ENCODE data around the gene ANKRD63. TPM values are rescaled to one million over a fixed set of nuclear protein-coding genes. Genes with fewer than 3 reads are reported as not detected.

ANKRD63 gene
- total and polyA plus RNA-seq, 4 donors: not detected

DNA sequence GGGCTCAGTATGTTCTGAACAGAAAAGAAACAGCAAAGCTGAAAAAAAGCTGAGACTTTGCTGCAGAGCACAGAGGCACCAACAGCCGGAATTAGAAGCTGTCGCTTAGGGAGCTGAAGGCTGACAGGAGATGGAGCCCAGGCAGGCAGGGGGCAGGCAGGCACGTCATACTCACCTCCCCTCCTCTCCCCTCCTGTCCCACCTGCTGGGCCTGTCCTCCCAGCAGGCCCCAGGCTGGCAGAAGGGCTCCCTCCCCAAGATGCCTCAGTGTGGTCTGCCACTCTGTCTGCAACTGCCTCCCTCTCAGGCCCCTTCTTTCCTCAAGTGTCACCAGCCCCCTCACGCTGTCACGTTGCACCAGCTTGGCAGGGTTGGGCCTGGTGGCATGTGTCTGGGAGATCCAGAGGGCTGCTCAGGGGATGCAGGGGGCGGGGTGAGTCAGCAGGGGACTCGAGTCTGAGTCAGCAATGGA lies 3.2 kb upstream of the ANKRD63 start:
- Histone ChIP-seq H3K27me3 (ENCODE audit: control insufficient read depth in 4 of 4, insufficient read depth in 4 of 4, low read length in 3 of 4) (peaks cover 0 to 3% (median under 1%) of the 10 kb centered on the region in 4 donors), H3K27ac (ENCODE audit: low read depth in 1 of 2, low read length in 2 of 2) (no peak overlapping the region), H3K9ac (ENCODE audit: low read depth in 1 of 2, low read length in 2 of 2) (no peak overlapping the region), H3K4me1 (ENCODE audit: control insufficient read depth in 4 of 4, insufficient read depth in 4 of 4, low read length in 3 of 4) (peaks cover 8 to 34% (median 19%) of the 10 kb centered on the region in 4 donors), H3K9me3 (ENCODE audit: control insufficient read depth in 4 of 4, low read length in 3 of 4) (no peaks in the 10 kb centered on the region), H3K36me3 (ENCODE audit: control insufficient read depth in 4 of 4, insufficient read depth in 3 of 4, low read depth in 1 of 4, low read length in 3 of 4) (no peaks in the 10 kb centered on the region), H3K4me3 (ENCODE audit: low read depth in 1 of 3, low read length in 3 of 3) (no peak overlapping the region)
- no peak for DNase-seq (ENCODE audit: low spot score)
- 88% methylated on average over 7 of the region's 7 CpGs for WGBS
- TF ChIP-seq FOXA1 (IDR thresholded peaks at IDR 0.05) (no peak), GABPA (IDR thresholded peaks at IDR 0.05 in 1 of 2, conservative IDR thresholded peaks at IDR 0.05 in 1 of 2) (no peak)

DNA sequence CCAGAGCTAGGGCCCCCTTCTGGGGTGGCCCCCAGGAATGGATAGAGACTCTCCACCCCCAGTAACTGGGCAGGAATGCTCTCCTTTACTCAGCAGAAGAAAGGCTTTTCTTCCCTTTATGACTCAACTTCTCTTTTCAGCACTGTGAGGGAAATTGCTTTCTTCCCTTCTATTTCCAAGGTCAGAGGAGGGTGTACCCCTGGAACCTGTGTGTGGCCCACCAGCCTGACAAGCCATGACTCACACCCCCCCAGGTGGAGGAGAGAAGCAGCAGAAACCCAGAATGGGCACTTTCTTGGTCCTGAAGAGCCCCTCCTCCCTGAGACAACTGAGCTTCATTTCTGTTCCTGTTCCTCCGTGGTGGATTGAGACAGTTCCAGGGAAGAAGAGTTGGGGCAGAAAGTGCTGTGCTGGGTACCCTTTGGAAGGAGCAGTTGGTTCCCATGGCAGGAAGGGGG lies 2.7 kb upstream of the ANKRD63 start:
- DNase-seq (ENCODE audit: low spot score): no peak
- no peak overlapping the region for H3K9ac ChIP-seq (ENCODE audit: low read depth in 1 of 2, low read length in 2 of 2)
- WGBS: 57% methylated on average over 1 of the region's 1 CpG
- peaks cover 6 to 31% (median 18%) of the 10 kb centered on the region in 4 donors for H3K4me1 ChIP-seq (ENCODE audit: control insufficient read depth in 4 of 4, insufficient read depth in 4 of 4, low read length in 3 of 4)
- no peak for TF ChIP-seq JUND (IDR thresholded peaks at IDR 0.05)
- TF ChIP-seq, protein P1, sequence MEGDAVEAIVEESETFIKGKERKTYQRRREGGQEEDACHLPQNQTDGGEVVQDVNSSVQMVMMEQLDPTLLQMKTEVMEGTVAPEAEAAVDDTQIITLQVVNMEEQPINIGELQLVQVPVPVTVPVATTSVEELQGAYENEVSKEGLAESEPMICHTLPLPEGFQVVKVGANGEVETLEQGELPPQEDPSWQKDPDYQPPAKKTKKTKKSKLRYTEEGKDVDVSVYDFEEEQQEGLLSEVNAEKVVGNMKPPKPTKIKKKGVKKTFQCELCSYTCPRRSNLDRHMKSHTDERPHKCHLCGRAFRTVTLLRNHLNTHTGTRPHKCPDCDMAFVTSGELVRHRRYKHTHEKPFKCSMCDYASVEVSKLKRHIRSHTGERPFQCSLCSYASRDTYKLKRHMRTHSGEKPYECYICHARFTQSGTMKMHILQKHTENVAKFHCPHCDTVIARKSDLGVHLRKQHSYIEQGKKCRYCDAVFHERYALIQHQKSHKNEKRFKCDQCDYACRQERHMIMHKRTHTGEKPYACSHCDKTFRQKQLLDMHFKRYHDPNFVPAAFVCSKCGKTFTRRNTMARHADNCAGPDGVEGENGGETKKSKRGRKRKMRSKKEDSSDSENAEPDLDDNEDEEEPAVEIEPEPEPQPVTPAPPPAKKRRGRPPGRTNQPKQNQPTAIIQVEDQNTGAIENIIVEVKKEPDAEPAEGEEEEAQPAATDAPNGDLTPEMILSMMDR (IDR thresholded peaks at IDR 0.05; ENCODE audit: low read depth, low read length, missing input control): no peak
- TF ChIP-seq GABPA (IDR thresholded peaks at IDR 0.05 in 1 of 2, conservative IDR thresholded peaks at IDR 0.05 in 1 of 2): no peak
- no peak for TF ChIP-seq HNF4G (IDR thresholded peaks at IDR 0.05)
- TF ChIP-seq, protein P2, sequence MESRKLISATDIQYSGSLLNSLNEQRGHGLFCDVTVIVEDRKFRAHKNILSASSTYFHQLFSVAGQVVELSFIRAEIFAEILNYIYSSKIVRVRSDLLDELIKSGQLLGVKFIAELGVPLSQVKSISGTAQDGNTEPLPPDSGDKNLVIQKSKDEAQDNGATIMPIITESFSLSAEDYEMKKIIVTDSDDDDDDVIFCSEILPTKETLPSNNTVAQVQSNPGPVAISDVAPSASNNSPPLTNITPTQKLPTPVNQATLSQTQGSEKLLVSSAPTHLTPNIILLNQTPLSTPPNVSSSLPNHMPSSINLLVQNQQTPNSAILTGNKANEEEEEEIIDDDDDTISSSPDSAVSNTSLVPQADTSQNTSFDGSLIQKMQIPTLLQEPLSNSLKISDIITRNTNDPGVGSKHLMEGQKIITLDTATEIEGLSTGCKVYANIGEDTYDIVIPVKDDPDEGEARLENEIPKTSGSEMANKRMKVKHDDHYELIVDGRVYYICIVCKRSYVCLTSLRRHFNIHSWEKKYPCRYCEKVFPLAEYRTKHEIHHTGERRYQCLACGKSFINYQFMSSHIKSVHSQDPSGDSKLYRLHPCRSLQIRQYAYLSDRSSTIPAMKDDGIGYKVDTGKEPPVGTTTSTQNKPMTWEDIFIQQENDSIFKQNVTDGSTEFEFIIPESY (IDR thresholded peaks at IDR 0.05): no peak
- no peak for TF ChIP-seq TAF1 (conservative IDR thresholded peaks at IDR 0.05)
- TF ChIP-seq, protein P3, sequence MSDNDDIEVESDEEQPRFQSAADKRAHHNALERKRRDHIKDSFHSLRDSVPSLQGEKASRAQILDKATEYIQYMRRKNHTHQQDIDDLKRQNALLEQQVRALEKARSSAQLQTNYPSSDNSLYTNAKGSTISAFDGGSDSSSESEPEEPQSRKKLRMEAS (IDR thresholded peaks at IDR 0.05): no peak
- no peak for TF ChIP-seq HNF4A (conservative IDR thresholded peaks at IDR 0.05)
- TF ChIP-seq FOXA2 (IDR thresholded peaks at IDR 0.05): no peak
- TF ChIP-seq YY1 (IDR thresholded peaks at IDR 0.05): no peak
- peaks cover 0 to 5% (median 2%) of the 10 kb centered on the region in 4 donors for H3K27me3 ChIP-seq (ENCODE audit: control insufficient read depth in 4 of 4, insufficient read depth in 4 of 4, low read length in 3 of 4)
- no peaks in the 10 kb centered on the region for H3K36me3 ChIP-seq (ENCODE audit: control insufficient read depth in 4 of 4, insufficient read depth in 3 of 4, low read depth in 1 of 4, low read length in 3 of 4)
- H3K9me3 ChIP-seq (ENCODE audit: control insufficient read depth in 4 of 4, low read length in 3 of 4): no peaks in the 10 kb centered on the region
- no peak overlapping the region for H3K27ac ChIP-seq (ENCODE audit: low read depth in 1 of 2, low read length in 2 of 2)
- no peak overlapping the region for H3K4me3 ChIP-seq (ENCODE audit: low read depth in 1 of 3, low read length in 3 of 3)

DNA sequence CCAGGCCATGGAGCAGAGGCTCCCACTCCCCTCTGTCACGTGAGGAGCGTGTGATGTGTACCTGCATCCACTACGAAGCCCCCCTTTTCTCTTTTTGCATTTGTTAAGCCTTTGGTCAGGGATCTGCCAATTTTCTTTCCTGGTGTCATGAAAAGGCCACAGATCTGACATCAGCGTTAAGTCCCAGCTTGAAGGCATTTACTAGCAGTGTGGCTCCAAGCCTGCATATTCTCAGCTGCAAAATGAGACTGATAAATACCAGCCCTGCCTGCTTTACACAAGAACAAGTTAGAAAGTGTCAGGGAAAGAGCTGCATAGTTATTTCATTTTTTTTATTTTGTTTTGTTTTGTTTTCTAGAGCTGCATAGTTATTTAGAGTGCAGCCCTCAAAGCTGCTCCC lies 2.3 kb upstream of the ANKRD63 start:
- TF ChIP-seq YY1 (IDR thresholded peaks at IDR 0.05): no peak
- no peak for TF ChIP-seq NR2F2 (IDR thresholded peaks at IDR 0.05)
- TF ChIP-seq, protein P4, sequence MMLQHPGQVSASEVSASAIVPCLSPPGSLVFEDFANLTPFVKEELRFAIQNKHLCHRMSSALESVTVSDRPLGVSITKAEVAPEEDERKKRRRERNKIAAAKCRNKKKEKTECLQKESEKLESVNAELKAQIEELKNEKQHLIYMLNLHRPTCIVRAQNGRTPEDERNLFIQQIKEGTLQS (IDR thresholded peaks at IDR 0.05): no peak
- TF ChIP-seq, protein P1 (IDR thresholded peaks at IDR 0.05; ENCODE audit: low read depth, low read length, missing input control): no peak
- TF ChIP-seq, protein P5, sequence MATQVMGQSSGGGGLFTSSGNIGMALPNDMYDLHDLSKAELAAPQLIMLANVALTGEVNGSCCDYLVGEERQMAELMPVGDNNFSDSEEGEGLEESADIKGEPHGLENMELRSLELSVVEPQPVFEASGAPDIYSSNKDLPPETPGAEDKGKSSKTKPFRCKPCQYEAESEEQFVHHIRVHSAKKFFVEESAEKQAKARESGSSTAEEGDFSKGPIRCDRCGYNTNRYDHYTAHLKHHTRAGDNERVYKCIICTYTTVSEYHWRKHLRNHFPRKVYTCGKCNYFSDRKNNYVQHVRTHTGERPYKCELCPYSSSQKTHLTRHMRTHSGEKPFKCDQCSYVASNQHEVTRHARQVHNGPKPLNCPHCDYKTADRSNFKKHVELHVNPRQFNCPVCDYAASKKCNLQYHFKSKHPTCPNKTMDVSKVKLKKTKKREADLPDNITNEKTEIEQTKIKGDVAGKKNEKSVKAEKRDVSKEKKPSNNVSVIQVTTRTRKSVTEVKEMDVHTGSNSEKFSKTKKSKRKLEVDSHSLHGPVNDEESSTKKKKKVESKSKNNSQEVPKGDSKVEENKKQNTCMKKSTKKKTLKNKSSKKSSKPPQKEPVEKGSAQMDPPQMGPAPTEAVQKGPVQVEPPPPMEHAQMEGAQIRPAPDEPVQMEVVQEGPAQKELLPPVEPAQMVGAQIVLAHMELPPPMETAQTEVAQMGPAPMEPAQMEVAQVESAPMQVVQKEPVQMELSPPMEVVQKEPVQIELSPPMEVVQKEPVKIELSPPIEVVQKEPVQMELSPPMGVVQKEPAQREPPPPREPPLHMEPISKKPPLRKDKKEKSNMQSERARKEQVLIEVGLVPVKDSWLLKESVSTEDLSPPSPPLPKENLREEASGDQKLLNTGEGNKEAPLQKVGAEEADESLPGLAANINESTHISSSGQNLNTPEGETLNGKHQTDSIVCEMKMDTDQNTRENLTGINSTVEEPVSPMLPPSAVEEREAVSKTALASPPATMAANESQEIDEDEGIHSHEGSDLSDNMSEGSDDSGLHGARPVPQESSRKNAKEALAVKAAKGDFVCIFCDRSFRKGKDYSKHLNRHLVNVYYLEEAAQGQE (IDR thresholded peaks at IDR 0.05): no peak
- no peak for TF ChIP-seq GABPA (IDR thresholded peaks at IDR 0.05 in 1 of 2, conservative IDR thresholded peaks at IDR 0.05 in 1 of 2)
- Histone ChIP-seq H3K4me1 (ENCODE audit: control insufficient read depth in 4 of 4, insufficient read depth in 4 of 4, low read length in 3 of 4) (peaks cover 6 to 31% (median 18%) of the 10 kb centered on the region in 4 donors), H3K4me3 (ENCODE audit: low read depth in 1 of 3, low read length in 3 of 3) (no peak overlapping the region), H3K27me3 (ENCODE audit: control insufficient read depth in 4 of 4, insufficient read depth in 4 of 4, low read length in 3 of 4) (peaks cover 0 to 8% (median 2%) of the 10 kb centered on the region in 4 donors), H3K9me3 (ENCODE audit: control insufficient read depth in 4 of 4, low read length in 3 of 4) (no peaks in the 10 kb centered on the region), H3K27ac (ENCODE audit: low read depth in 1 of 2, low read length in 2 of 2) (no peak overlapping the region), H3K36me3 (ENCODE audit: control insufficient read depth in 4 of 4, insufficient read depth in 3 of 4, low read depth in 1 of 4, low read length in 3 of 4) (no peaks in the 10 kb centered on the region), H3K9ac (ENCODE audit: low read depth in 1 of 2, low read length in 2 of 2) (no peak overlapping the region)
- DNase-seq (ENCODE audit: low spot score): no peak
- WGBS: 92% methylated on average over 4 of the region's 4 CpGs
